Activated T-cell treated with anti-CD3 and anti-CD28 coated beads, Interleukin-2, amount 50 U/mL, for 72 hours (primary cell): Measurements from ENCODE around the gene SASH1. TPM values are rescaled to one million over a fixed set of nuclear protein-coding genes. Genes with fewer than 3 reads are reported as not detected.

Experiments used
- ATAC-seq, 2 donors: fragments of 150-1000 bp; cut with Tn5 transposase; replicated peaks in 1 of 2; 2 replicates each; pipeline ENCODE4 v1.10.0; 2021; ENCODE audit warnings: moderate library complexity in 2 of 2, mild to moderate bottlenecking in 1 of 2
- DNase-seq, 2 donors: peaks; one replicate each; pipeline ENCODE4 v3.0.0; 2021 to 2022; ENCODE audit warnings: mixed read lengths in 1 of 2
- H3K27ac Mint-ChIP-seq: one replicate; pipeline ENCODE4 v1.8.0; 2022; ENCODE audit warnings: mild to moderate bottlenecking, moderate library complexity, mixed read lengths
- H3K27me3 Mint-ChIP-seq: one replicate; pipeline ENCODE4 v1.8.0; 2022; ENCODE audit warnings: low read depth, mixed read lengths
- H3K36me3 Mint-ChIP-seq, 2 donors: one replicate each; pipeline ENCODE4 v1.8.0; 2022; ENCODE audit warnings: mixed read lengths in 2 of 2, mild to moderate bottlenecking in 1 of 2; ENCODE audit not compliant: insufficient read depth in 2 of 2
- H3K4me1 Mint-ChIP-seq: one replicate; pipeline ENCODE4 v1.8.0; 2022; ENCODE audit warnings: low read depth, mixed read lengths
- H3K4me3 Mint-ChIP-seq, 2 donors: one replicate each; pipeline ENCODE4 v1.8.0; 2022; ENCODE audit warnings: mild to moderate bottlenecking in 2 of 2, mixed read lengths in 2 of 2, moderate library complexity in 2 of 2
- H3K9me3 Mint-ChIP-seq, 2 donors: one replicate each; pipeline ENCODE4 v1.8.0; 2022; ENCODE audit warnings: mixed read lengths in 2 of 2
- total RNA-seq, 2 donors: library from RNA; stranded (reverse); gene quantifications; one replicate each; pipeline ENCODE4 v1.2.3, GENCODE V29; 2022

SASH1 gene
- total RNA-seq, 2 donors from 2014 or later = 0.91 to 3.5 TPM

DNA sequence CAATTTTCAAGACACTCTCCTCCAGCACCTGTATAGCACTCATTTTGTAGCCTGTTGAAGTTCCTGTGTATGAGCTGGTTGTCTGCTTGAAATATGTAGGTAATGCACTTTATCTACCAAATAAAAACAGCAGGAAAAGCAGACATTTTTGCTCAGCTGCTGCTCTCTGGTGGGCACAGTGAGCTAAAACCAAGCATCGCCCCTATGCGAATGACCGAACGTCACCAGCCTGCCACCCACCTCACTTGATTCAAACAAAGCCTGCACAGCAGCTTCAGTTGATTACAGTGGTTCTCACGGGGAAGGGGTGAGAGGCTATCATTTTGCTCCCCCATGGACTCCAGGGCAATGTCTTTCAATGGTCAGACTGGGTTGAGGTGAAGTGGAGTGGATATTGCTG, 185.7 kb downstream of the SASH1 start:
- Mint-ChIP-seq H3K4me1 (peaks cover 11% of the 10 kb centered on the region), H3K9me3 (no peaks in the 10 kb centered on the region), H3K4me3 (no peak overlapping the region), H3K27ac (no peak overlapping the region), H3K27me3 (peaks cover 8% of the 10 kb centered on the region), H3K36me3 (no peaks in the 10 kb centered on the region)
- ATAC-seq (no peak), DNase-seq (no peak)

DNA sequence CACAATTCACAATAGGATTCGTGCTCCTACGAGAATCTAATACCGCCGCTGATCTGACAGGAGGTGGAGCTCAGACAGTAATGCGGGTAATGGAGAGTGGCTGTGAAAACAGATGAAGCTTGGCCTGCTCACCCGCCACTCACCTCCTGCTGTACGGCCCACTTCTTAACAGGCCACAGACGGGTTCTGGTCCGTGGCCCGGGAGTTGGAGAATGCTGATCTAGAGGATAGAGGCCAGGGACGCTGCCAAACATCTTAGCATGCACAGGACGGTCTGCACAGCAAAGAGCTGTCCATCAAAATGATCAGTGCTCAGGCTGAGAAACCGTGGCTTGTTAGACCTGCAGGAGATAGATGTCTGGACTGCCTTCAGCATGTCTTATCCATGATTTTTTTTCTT, 186.4 kb downstream of the SASH1 start:
- no peaks in the 10 kb centered on the region for H3K9me3 Mint-ChIP-seq
- peaks cover 8% of the 10 kb centered on the region for H3K27me3 Mint-ChIP-seq
- H3K4me3 Mint-ChIP-seq = no peak overlapping the region
- DNase-seq (no peak), ATAC-seq (no peak)
- no peak overlapping the region for H3K27ac Mint-ChIP-seq
- H3K36me3 Mint-ChIP-seq = no peaks in the 10 kb centered on the region
- peaks cover 11% of the 10 kb centered on the region for H3K4me1 Mint-ChIP-seq

DNA sequence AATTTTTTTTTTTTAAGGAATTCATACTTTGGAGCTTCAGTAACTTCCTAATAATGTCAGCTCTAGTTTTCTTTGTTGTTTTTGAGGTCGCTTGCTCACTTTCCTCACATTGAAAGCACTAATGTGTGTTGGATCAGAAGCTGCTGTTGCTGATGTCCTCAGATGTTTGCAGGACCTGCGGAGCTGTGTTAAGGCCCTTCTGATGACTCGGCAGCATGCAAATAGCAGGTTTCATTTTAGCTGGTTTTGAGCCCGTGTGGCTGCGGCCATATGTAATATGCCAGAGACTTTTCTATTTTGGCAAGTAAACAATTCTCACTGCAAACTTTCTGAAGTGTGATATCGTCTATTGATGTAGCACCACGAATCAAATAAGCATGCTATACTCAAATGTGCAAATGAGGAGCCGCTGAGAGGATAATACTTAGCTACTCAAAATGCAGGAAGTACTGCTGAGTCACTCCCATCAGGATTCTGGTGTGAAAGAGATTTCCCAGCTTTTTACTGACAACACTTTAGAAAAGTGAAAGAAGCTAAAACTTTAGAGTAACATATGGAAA, 187.8 kb downstream of the SASH1 start:
- peaks cover 8% of the 10 kb centered on the region for H3K27me3 Mint-ChIP-seq
- no peak for ATAC-seq
- no peaks in the 10 kb centered on the region for H3K36me3 Mint-ChIP-seq
- DNase-seq = no peak
- H3K27ac Mint-ChIP-seq = no peak overlapping the region
- no peaks in the 10 kb centered on the region for H3K9me3 Mint-ChIP-seq
- H3K4me3 Mint-ChIP-seq = no peak overlapping the region
- H3K4me1 Mint-ChIP-seq = peaks cover 2% of the 10 kb centered on the region

DNA sequence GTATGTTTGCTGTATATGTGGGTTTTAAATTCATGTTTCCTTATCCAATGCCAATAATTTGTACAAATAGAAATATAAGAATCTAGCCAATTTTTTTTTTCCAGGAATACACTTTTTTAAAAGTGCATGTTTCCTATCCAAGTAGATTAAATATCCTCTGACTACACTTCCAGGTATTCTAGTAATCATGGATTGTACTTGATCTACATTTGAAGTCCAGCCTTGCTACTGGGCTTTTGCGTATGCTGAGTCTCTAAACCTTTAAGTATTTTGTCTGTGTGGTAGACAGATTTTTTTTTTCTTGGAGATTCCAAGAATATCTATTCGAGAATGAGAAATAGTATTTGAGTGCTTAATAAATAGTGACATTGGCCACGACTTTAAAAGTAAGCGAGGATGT, 188.3 kb downstream of the SASH1 start:
- no peak overlapping the region for H3K4me3 Mint-ChIP-seq
- H3K27ac Mint-ChIP-seq = peak overlapping the region; percentile 52
- DNase-seq = no peak
- no peaks in the 10 kb centered on the region for H3K36me3 Mint-ChIP-seq
- no peak for ATAC-seq
- H3K27me3 Mint-ChIP-seq = peaks cover 12% of the 10 kb centered on the region
- no peaks in the 10 kb centered on the region for H3K4me1 Mint-ChIP-seq
- H3K9me3 Mint-ChIP-seq = no peaks in the 10 kb centered on the region

DNA sequence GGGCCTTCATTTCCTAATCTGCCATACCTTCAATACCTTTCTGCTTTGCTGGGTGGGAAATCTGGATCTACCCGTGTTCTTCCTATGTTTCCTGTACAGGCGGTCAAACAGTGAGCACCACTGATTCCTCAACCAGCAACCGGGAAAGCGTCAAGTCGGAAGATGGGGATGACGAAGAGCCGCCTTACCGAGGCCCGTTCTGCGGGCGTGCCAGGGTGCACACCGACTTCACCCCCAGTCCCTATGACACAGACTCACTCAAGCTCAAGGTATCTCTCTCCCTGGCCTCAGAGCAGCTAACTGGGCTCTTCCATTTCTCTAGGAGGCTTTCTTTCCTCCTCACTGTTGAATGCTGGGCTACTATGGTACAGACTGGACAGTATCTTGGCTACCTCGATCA, 190.1 kb downstream of the SASH1 start:
- Mint-ChIP-seq H3K27ac (no peak overlapping the region), H3K4me3 (no peak overlapping the region), H3K27me3 (peaks cover 12% of the 10 kb centered on the region), H3K4me1 (no peaks in the 10 kb centered on the region), H3K9me3 (no peaks in the 10 kb centered on the region), H3K36me3 (no peaks in the 10 kb centered on the region)
- DNase-seq = no peak
- ATAC-seq = no peak

DNA sequence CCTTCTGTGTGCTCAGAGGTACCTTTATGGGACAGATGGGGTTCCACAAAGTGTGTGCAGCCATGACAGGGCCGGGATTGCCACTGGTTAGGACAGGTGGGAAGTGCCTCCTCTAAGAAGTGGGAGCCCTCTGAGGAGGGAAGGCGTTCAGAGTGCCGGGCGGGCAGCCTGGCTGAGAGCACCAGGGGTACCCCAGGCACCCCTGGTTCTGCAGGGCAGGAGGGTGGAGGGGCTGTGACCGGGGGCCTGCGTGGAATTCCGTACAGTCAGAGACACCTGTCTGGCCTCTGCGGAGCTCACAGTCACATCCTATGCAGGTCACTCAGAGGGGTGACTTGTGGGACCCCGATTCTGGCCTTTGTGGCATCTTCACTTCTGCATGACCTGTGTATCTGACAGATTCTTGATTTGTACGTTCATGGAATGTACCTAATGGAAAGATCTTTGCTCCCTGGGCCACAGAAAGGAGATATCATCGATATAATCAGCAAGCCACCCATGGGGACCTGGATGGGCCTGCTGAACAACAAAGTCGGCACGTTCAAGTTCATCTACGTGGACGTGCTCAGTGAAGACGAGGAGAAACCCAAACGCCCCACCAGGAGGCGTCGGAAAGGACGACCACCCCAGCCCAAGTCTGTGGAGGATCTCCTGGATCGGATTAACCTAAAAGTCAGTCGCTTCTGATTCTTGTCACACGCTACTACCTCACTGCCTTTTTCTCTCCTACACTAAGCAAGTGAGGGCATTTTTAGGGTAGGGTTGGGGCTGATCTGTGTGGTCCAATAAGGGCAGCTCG, 190.9 kb downstream of the SASH1 start:
- H3K27ac Mint-ChIP-seq = no peak overlapping the region
- H3K27me3 Mint-ChIP-seq = peaks cover 19% of the 10 kb centered on the region
- H3K4me3 Mint-ChIP-seq = no peak overlapping the region
- ATAC-seq (no peak), DNase-seq (no peak)
- no peaks in the 10 kb centered on the region for H3K36me3 Mint-ChIP-seq
- H3K9me3 Mint-ChIP-seq = no peaks in the 10 kb centered on the region
- H3K4me1 Mint-ChIP-seq = no peaks in the 10 kb centered on the region

DNA sequence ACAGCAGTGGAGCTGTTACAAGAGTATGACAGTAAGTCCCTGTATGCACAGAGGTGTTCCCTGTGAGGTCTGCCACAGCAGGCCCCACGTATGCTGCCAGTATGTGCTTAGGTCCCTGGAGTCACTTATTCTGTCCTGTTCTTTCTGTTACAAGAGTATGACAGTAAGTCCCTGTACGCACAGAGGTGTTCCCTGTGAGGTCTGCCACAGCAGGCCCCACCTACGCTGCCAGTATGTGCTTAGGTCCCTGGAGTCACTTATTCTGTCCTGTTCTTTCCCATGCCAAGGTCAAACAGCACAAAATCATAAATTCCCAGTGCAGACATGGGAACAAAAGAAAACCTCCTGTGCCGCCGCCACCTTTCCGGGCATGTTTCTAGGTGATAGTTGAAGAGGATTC, 192.2 kb downstream of the SASH1 start:
- DNase-seq (no peak), ATAC-seq (no peak)

DNA sequence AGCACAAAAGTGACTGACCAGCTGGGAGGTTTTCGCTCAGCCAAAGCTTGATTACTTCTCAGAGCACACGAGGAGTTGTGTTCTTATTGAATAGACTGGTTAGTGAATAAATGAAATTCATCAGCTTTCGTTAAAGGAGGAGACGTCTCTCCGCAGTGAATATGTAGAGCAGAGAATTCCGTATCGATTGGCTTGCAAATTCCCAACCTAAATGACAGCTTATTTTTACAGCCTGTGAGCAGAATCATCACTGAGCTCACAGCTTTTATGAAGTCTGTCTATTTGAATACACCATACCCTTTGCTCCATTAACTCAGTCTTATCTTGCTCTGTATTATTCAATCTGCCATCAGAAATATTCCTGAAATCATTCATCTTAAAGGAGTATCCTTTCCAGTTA, 192.7 kb downstream of the SASH1 start:
- H3K4me1 Mint-ChIP-seq = no peaks in the 10 kb centered on the region
- no peak overlapping the region for H3K27ac Mint-ChIP-seq
- H3K36me3 Mint-ChIP-seq = no peaks in the 10 kb centered on the region
- H3K4me3 Mint-ChIP-seq = no peak overlapping the region
- H3K9me3 Mint-ChIP-seq = no peaks in the 10 kb centered on the region
- H3K27me3 Mint-ChIP-seq = peaks cover 30% of the 10 kb centered on the region
- ATAC-seq (no peak), DNase-seq (no peak)

More for the DNA sequence above, 192.2 kb downstream of the SASH1 start:
- no peak overlapping the region for H3K27ac Mint-ChIP-seq
- H3K9me3 Mint-ChIP-seq = no peaks in the 10 kb centered on the region
- no peak overlapping the region for H3K4me3 Mint-ChIP-seq
- no peaks in the 10 kb centered on the region for H3K4me1 Mint-ChIP-seq
- H3K27me3 Mint-ChIP-seq = peaks cover 25% of the 10 kb centered on the region
- H3K36me3 Mint-ChIP-seq = no peaks in the 10 kb centered on the region

DNA sequence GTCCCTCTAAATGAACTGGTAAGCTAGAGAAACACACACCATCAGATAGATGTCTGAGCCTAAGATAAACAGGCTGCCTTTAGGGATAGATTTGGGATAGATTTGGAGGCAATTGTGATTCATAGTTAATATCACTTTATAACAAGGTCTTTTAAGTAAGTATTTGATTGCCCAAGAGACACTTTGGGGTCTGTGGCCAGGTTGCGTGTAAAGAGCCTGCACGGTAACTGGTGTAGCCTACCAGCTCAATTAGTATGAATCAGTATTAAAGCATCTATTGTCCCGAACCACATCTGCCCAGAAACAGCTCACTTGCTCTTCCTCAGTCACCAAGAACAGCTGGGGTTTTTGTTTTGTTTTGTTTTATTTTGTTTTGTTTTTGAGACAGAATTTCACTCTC, 193.3 kb downstream of the SASH1 start:
- Mint-ChIP-seq H3K4me3 (no peak overlapping the region), H3K36me3 (no peaks in the 10 kb centered on the region), H3K27ac (no peak overlapping the region), H3K4me1 (no peaks in the 10 kb centered on the region), H3K27me3 (peaks cover 35% of the 10 kb centered on the region), H3K9me3 (no peaks in the 10 kb centered on the region)
- no peak for ATAC-seq
- DNase-seq = no peak

DNA sequence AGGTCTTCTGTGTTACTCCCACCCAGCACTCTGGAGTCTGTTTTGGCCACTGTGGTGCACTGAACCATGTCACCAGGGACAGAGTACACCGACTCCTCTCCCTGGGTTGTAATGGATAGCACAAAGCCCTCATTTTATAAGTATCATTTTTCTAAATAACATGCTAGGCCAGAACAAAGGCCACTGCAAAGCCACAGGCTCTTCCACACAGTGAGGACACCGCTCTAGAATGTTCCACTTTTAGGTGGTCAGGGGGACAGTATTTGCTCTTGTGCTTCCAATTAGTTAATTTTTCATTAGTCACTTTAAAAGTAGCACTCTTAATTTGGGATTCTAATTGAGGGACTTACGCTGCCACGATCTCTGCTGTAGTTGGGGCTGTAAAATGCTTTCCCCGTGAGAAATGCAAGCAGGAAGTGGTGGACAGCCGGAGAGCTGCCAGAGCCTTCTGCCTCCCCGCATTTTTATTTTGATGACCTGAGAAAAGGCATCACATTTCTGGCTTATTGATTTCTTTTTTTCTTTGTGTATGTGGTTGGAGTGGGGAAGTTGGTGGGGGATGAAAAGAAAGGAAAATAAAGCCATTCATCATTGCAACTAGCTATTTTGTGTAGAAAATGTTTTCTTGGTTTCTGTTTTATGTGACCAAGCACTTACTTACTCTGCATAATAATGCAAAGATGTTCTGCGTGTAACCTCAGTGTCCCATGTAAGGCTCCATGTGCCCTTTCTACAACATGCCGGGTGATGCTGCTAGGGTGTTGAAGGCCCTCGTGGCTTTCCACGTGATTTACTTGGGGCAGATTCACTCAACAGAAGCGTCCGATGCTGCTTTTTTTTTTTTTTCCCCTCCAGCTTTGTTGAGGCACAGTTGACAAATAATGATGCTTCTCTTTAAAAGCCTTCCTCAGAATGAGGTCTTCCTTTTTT, 195.9 kb downstream of the SASH1 start:
- Mint-ChIP-seq H3K4me3 (peak overlapping the region in 1 of 2 donors; percentile 1), H3K27ac (no peak overlapping the region), H3K9me3 (no peaks in the 10 kb centered on the region), H3K36me3 (no peaks in the 10 kb centered on the region), H3K27me3 (peaks cover 27% of the 10 kb centered on the region), H3K4me1 (no peaks in the 10 kb centered on the region)
- no peak for ATAC-seq
- DNase-seq = no peak

DNA sequence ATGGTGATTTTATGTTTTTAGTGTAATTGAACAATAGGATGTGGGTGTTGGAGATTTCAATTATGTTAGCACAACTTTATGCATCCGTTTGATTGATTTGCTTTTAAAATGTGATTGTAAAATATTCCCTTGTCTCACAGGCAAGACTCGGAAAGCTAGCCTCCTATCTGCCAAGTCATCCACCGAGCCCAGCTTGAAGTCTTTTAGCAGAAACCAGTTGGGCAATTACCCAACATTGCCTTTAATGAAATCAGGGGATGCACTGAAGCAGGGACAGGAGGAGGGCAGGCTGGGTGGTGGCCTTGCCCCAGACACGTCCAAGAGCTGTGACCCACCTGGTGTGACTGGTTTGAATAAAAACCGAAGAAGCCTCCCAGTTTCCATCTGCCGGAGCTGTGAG, 200.9 kb downstream of the SASH1 start:
- DNase-seq (no peak), ATAC-seq (no peak)
- Mint-ChIP-seq H3K36me3 (no peaks in the 10 kb centered on the region), H3K4me1 (no peaks in the 10 kb centered on the region), H3K27ac (no peak overlapping the region), H3K27me3 (peaks cover 15% of the 10 kb centered on the region), H3K9me3 (no peaks in the 10 kb centered on the region), H3K4me3 (no peak overlapping the region)

DNA sequence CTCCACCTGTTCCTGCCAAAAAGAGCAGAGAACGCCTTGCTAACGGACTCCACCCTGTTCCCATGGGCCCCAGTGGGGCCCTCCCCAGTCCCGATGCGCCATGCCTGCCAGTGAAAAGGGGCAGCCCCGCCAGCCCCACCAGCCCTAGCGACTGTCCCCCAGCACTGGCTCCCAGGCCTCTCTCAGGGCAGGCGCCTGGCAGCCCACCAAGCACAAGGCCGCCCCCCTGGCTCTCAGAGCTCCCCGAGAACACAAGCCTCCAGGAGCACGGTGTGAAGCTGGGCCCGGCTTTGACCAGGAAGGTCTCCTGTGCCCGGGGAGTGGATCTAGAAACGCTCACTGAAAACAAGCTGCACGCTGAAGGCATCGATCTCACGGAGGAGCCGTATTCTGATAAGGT, 201.8 kb downstream of the SASH1 start:
- H3K4me3 Mint-ChIP-seq = no peak overlapping the region

DNA sequence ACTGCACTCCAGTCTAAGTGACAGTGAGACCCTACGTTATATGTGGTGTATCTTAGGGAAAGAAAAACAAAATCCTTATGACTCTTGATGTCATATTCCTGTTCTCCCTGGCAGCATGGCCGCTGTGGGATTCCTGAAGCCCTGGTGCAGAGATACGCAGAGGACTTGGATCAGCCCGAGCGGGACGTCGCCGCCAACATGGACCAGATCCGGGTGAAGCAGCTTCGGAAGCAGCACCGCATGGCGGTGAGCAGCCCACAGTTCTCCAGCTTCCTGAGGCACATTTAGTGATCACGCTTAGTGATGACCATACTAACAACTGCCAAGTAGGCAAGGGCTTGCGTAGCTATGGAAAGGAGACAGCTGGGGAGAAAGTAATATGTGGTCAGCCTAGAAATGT, 203.3 kb downstream of the SASH1 start:
- Mint-ChIP-seq H3K4me1 (no peaks in the 10 kb centered on the region), H3K27me3 (no peaks in the 10 kb centered on the region), H3K4me3 (no peak overlapping the region), H3K36me3 (no peaks in the 10 kb centered on the region), H3K27ac (no peak overlapping the region), H3K9me3 (no peaks in the 10 kb centered on the region)
- no peak for ATAC-seq
- DNase-seq = no peak

More for the DNA sequence above, 201.8 kb downstream of the SASH1 start:
- no peak overlapping the region for H3K27ac Mint-ChIP-seq
- DNase-seq (no peak), ATAC-seq (no peak)
- H3K4me1 Mint-ChIP-seq = no peaks in the 10 kb centered on the region
- H3K36me3 Mint-ChIP-seq = no peaks in the 10 kb centered on the region
- H3K9me3 Mint-ChIP-seq = no peaks in the 10 kb centered on the region
- H3K27me3 Mint-ChIP-seq = peaks cover 11% of the 10 kb centered on the region
